Activated naive CD4-positive, alpha-beta T cell treated with anti-CD3 and anti-CD28 coated beads for 36 hours (primary cell): ENCODE measurements around the gene DAGLA. TPM values are rescaled to one million over a fixed set of nuclear protein-coding genes. Genes with fewer than 3 reads are reported as not detected.
"Not testable (repeated sequence)": the region's sequence is repeated elsewhere in the genome, so short reads cannot be mapped to it uniquely, and the experiment has no call there.

ENCODE experiments used
- CTCF ChIA-PET: fragments of 350-600 bp; sonication (Branson Sonifier 250); formaldehyde crosslinking; loops from one replicate; lab custom pipeline; 2021; ENCODE audit warnings: antibody characterized with exemption; lab: Charles Lee
- DNase-seq: peaks from one replicate; pipeline ENCODE4 v3.0.0-alpha.2; 2020
- H3K27ac Mint-ChIP-seq: one replicate; pipeline ENCODE4 v1.8.0; 2021; ENCODE audit warnings: mild to moderate bottlenecking, mixed read lengths
- H3K27me3 Mint-ChIP-seq: one replicate; pipeline ENCODE4 v1.8.0; 2021; ENCODE audit warnings: low read depth, mixed read lengths
- H3K36me3 Mint-ChIP-seq: one replicate; pipeline ENCODE4 v1.8.0; 2021; ENCODE audit warnings: low read depth, mixed read lengths
- H3K4me1 Mint-ChIP-seq: one replicate; pipeline ENCODE4 v1.8.0; 2021; ENCODE audit warnings: low read depth, mixed read lengths
- H3K4me3 Mint-ChIP-seq: one replicate; pipeline ENCODE4 v1.8.0; 2021; ENCODE audit warnings: mild to moderate bottlenecking, moderate library complexity, mixed read lengths
- H3K9me3 Mint-ChIP-seq: one replicate; pipeline ENCODE4 v1.8.0; 2021; ENCODE audit warnings: mixed read lengths
- intact Hi-C: fragments of 100-400 bp; cut with micrococcal nuclease; formaldehyde crosslinking; loops from one replicate; pipeline ENCODE4 v1.15.1; 2023
- total RNA-seq, 2 experiments: library from RNA; stranded (reverse); gene quantifications; one replicate each; pipeline ENCODE4 v1.2.3, GENCODE V29; 2021

The DAGLA gene
- total RNA-seq, 2 experiments from 2014 or later, result 0.02 to 0.07 TPM

- no peak for DNase-seq
- Mint-ChIP-seq H3K36me3 (no peaks in the 10 kb centered on the region), H3K27ac (no peak overlapping the region), H3K27me3 (peaks cover 4% of the 10 kb centered on the region), H3K9me3 (no peaks in the 10 kb centered on the region), H3K4me3 (no peak overlapping the region), H3K4me1 (no peaks in the 10 kb centered on the region)
- intact Hi-C loops, result no loop called here
- CTCF ChIA-PET, result no interaction called here
These were observed 10.8 kb upstream of the DAGLA start for GRCh38 chr11:61669417-61669816.

GRCh38 chr11:61670626-61671025 lies 9.6 kb upstream of the DAGLA start:
- CTCF ChIA-PET, result no interaction called here
- intact Hi-C loops, result no loop called here
- Mint-ChIP-seq H3K9me3 (no peaks in the 10 kb centered on the region), H3K4me3 (no peak overlapping the region), H3K27me3 (peaks cover 4% of the 10 kb centered on the region), H3K36me3 (no peaks in the 10 kb centered on the region), H3K27ac (no peak overlapping the region), H3K4me1 (no peaks in the 10 kb centered on the region)
- no peak for DNase-seq

- Mint-ChIP-seq H3K4me3 (no peak overlapping the region), H3K27me3 (peaks cover 6% of the 10 kb centered on the region), H3K4me1 (no peaks in the 10 kb centered on the region), H3K36me3 (no peaks in the 10 kb centered on the region), H3K27ac (no peak overlapping the region), H3K9me3 (no peaks in the 10 kb centered on the region)
- intact Hi-C loops, result no loop called here
- no peak for DNase-seq
- CTCF ChIA-PET, result no interaction called here
These were observed 8.7 kb upstream of the DAGLA start for GRCh38 chr11:61671527-61671926.

- H3K27ac Mint-ChIP-seq, H3K27me3 Mint-ChIP-seq, H3K9me3 Mint-ChIP-seq, H3K4me3 Mint-ChIP-seq, intact Hi-C loops, DNase-seq, H3K36me3 Mint-ChIP-seq, H3K4me1 Mint-ChIP-seq, CTCF ChIA-PET: not testable (repeated sequence)
These were observed 6.2 kb upstream of the DAGLA start for GRCh38 chr11:61673946-61674467.

GRCh38 chr11:61675826-61676225 lies 4.4 kb upstream of the DAGLA start:
- intact Hi-C loops, result no loop called here
- no peak overlapping the region for H3K4me3 Mint-ChIP-seq
- H3K36me3 Mint-ChIP-seq, result no peaks in the 10 kb centered on the region
- H3K9me3 Mint-ChIP-seq, result no peaks in the 10 kb centered on the region
- H3K4me1 Mint-ChIP-seq, result peaks cover 2% of the 10 kb centered on the region
- CTCF ChIA-PET, result interaction anchor here (0.9 to 1.7 kb wide), 3 partner anchors 38 to 109 kb away, joined by 4 to 8 read pairs (median 5); no protein-coding TSS in a partner anchor
- no peak overlapping the region for H3K27ac Mint-ChIP-seq
- H3K27me3 Mint-ChIP-seq, result peaks cover 6% of the 10 kb centered on the region
- no peak for DNase-seq

GRCh38 chr11:61679296-61679695 lies 895 bp upstream of the DAGLA start:
- Mint-ChIP-seq H3K27me3 (peaks cover 4% of the 10 kb centered on the region), H3K36me3 (no peaks in the 10 kb centered on the region), H3K9me3 (no peaks in the 10 kb centered on the region), H3K27ac (no peak overlapping the region), H3K4me1 (peaks cover 3% of the 10 kb centered on the region), H3K4me3 (no peak overlapping the region)
- DNase-seq, result no peak
- CTCF ChIA-PET, result interaction anchor here (0.7 to 2.2 kb wide), 4 partner anchors 44 to 1868 kb away, joined by 3 to 15 read pairs (median 3); no protein-coding TSS in a partner anchor
- intact Hi-C loops, result no loop called here

GRCh38 chr11:61680622-61681221 lies 531 bp downstream of the DAGLA start:
- CTCF ChIA-PET, result interaction anchor here (0.6 to 2.1 kb wide), 6 partner anchors 14 to 255 kb away, joined by 3 to 37 read pairs (median 4); no protein-coding TSS in a partner anchor
- H3K4me3 Mint-ChIP-seq, result peak overlapping the region; percentile 13
- no peak for DNase-seq
- peaks cover 11% of the 10 kb centered on the region for H3K27me3 Mint-ChIP-seq
- intact Hi-C loops, result loop anchor here (1.0 kb wide), 2 partner anchors 16 to 53 kb away; no protein-coding TSS in a partner anchor
- H3K4me1 Mint-ChIP-seq, result peaks cover 3% of the 10 kb centered on the region
- H3K9me3 Mint-ChIP-seq, result no peaks in the 10 kb centered on the region
- no peak overlapping the region for H3K27ac Mint-ChIP-seq
- H3K36me3 Mint-ChIP-seq, result no peaks in the 10 kb centered on the region

- no peak for DNase-seq
- Mint-ChIP-seq H3K4me1 (peaks cover 9% of the 10 kb centered on the region), H3K36me3 (no peaks in the 10 kb centered on the region), H3K27ac (no peak overlapping the region), H3K4me3 (no peak overlapping the region), H3K9me3 (no peaks in the 10 kb centered on the region), H3K27me3 (peaks cover 9% of the 10 kb centered on the region)
- CTCF ChIA-PET, result interaction anchor here (2.1 kb wide), 1 partner anchor 51 kb away, joined by 37 read pairs; no protein-coding TSS in a partner anchor
- intact Hi-C loops, result no loop called here
These were observed 2.0 kb downstream of the DAGLA start for GRCh38 chr11:61682093-61682732.

GRCh38 chr11:61682906-61683675 lies 2.9 kb downstream of the DAGLA start:
- Mint-ChIP-seq H3K27me3 (peaks cover 7% of the 10 kb centered on the region), H3K4me1 (peaks cover 9% of the 10 kb centered on the region), H3K36me3 (no peaks in the 10 kb centered on the region), H3K4me3 (no peak overlapping the region), H3K9me3 (no peaks in the 10 kb centered on the region), H3K27ac (no peak overlapping the region)
- intact Hi-C loops, result no loop called here
- no peak for DNase-seq
- CTCF ChIA-PET, result interaction anchor here (1.0 to 3.3 kb wide), 3 partner anchors 11 to 114 kb away, joined by 3 to 31 read pairs (median 4); no protein-coding TSS in a partner anchor

- no peaks in the 10 kb centered on the region for H3K9me3 Mint-ChIP-seq
- intact Hi-C loops, result loop anchor here (1.0 kb wide), 1 partner anchor 49 kb away; no protein-coding TSS in a partner anchor
- H3K4me1 Mint-ChIP-seq, result peaks cover 9% of the 10 kb centered on the region
- H3K4me3 Mint-ChIP-seq, result no peak overlapping the region
- peak; percentile 51 for DNase-seq
- no peak overlapping the region for H3K27ac Mint-ChIP-seq
- H3K36me3 Mint-ChIP-seq, result no peaks in the 10 kb centered on the region
- CTCF ChIA-PET, result interaction anchor here (1.0 to 3.3 kb wide), 3 partner anchors 10 to 113 kb away, joined by 3 to 31 read pairs (median 4); no protein-coding TSS in a partner anchor
- peaks cover 7% of the 10 kb centered on the region for H3K27me3 Mint-ChIP-seq
These were observed 4.0 kb downstream of the DAGLA start for GRCh38 chr11:61683961-61684869.

GRCh38 chr11:61684870-61685616 lies 4.9 kb downstream of the DAGLA start:
- no peak overlapping the region for H3K4me3 Mint-ChIP-seq
- peaks cover 9% of the 10 kb centered on the region for H3K4me1 Mint-ChIP-seq
- H3K27me3 Mint-ChIP-seq, result peaks cover 7% of the 10 kb centered on the region
- no peaks in the 10 kb centered on the region for H3K36me3 Mint-ChIP-seq
- no peak for DNase-seq
- CTCF ChIA-PET, result interaction anchor here (0.6 to 3.3 kb wide), 2 partner anchors 49 to 526 kb away, joined by 3 to 31 read pairs; no protein-coding TSS in a partner anchor
- intact Hi-C loops, result loop anchor here (1.0 kb wide), 1 partner anchor 48 kb away; no protein-coding TSS in a partner anchor
- H3K27ac Mint-ChIP-seq, result no peak overlapping the region
- H3K9me3 Mint-ChIP-seq, result no peaks in the 10 kb centered on the region
